ENCODE measurements around the gene PRKCE.

GRCh38 chr2:45852450-45853150 lies 201.1 kb downstream of the PRKCE start:
- TF ChIP-seq EZH2 (IDR thresholded peaks at IDR 0.05; ENCODE audit: borderline replicate concordance) (no peak), CTCF (IDR thresholded peaks at IDR 0.05; ENCODE audit: poor library complexity) (no peak), EZH2phosphoT487 (IDR thresholded peaks at IDR 0.05; ENCODE audit: low read depth, severe bottlenecking, unreplicated experiment) (no peak)
